Breast epithelium (tissue), 3 donors: ENCODE results near the gene IL11.

ENCODE experiments used
- CTCF ChIP-seq, 3 donors: fragments of 450-650 bp; IDR thresholded peaks; one replicate each; pipeline ENCODE4 v1.5.1; 2016 to 2017; ENCODE audit warnings: antibody characterized with exemption in 3 of 3, mild to moderate bottlenecking in 3 of 3, moderate library complexity in 3 of 3
- POLR2A ChIP-seq: fragments of 450-650 bp; IDR thresholded peaks from one replicate; pipeline ENCODE4 v1.6.1; 2016; ENCODE audit warnings: antibody characterized with exemption, mild to moderate bottlenecking, moderate library complexity
- POLR2AphosphoS5 ChIP-seq, 3 donors: sonication (generic); formaldehyde crosslinking; IDR thresholded peaks; one replicate each; pipeline ENCODE4 v1.6.1; 2017; ENCODE audit warnings: antibody characterized with exemption in 3 of 3

- TF ChIP-seq POLR2A: no peak
- TF ChIP-seq CTCF (IDR thresholded peaks at IDR 0.05): no peak
- TF ChIP-seq POLR2AphosphoS5 (IDR thresholded peaks at IDR 0.05): no peak
These were observed 39.9 kb upstream of the IL11 start for GRCh38 chr19:55410168-55410567.
